ENCODE results near the gene GRM7. TPM values are rescaled to one million over a fixed set of nuclear protein-coding genes. Genes with fewer than 3 reads are reported as not detected.

GRM7 gene
- total RNA-seq, 2 donors from 2014 or later: 0.96 to 1.5 TPM

DNA sequence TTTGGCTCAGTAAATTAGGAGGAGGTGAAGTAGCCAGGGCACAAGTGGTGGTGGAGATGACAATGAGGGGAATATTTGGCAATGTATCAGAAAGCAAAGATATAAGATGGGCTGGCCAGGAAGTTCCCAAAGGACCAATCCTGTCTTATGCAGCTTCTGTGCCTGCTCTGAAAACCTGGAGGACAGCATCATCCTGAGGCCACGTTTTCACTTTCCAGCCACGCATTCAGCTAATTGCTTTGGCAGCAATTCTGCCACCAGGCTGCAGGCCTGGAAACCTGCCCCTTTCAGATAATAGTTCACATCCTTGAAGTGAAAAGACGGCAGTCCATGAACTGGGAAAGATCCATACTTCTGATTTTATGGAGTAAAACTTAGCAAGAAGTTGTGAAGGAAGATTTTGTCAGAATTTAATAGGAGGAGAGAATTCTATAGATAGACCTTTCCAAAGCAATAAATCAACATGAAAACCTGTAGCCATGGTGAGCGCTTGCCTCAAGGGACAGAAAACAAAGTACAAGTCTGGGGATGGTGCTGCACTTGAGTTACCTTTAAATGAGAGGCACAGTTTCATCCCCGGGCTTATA, 682.5 kb downstream of the GRM7 start:
- H3K9me3 ChIP-seq: no peaks in the 10 kb centered on the region
- no peak for TF ChIP-seq POLR2AphosphoS5 (IDR thresholded peaks at IDR 0.05)
- TF ChIP-seq, protein P1, sequence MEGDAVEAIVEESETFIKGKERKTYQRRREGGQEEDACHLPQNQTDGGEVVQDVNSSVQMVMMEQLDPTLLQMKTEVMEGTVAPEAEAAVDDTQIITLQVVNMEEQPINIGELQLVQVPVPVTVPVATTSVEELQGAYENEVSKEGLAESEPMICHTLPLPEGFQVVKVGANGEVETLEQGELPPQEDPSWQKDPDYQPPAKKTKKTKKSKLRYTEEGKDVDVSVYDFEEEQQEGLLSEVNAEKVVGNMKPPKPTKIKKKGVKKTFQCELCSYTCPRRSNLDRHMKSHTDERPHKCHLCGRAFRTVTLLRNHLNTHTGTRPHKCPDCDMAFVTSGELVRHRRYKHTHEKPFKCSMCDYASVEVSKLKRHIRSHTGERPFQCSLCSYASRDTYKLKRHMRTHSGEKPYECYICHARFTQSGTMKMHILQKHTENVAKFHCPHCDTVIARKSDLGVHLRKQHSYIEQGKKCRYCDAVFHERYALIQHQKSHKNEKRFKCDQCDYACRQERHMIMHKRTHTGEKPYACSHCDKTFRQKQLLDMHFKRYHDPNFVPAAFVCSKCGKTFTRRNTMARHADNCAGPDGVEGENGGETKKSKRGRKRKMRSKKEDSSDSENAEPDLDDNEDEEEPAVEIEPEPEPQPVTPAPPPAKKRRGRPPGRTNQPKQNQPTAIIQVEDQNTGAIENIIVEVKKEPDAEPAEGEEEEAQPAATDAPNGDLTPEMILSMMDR (IDR thresholded peaks at IDR 0.05): peak in 1 of 4 experiments; percentile 5
- no peaks in the 10 kb centered on the region for H3K4me1 ChIP-seq (replicated peaks)
- no peaks in the 10 kb centered on the region for H3K36me3 ChIP-seq
- DNase-seq (ENCODE audit: low spot score): no peak
- no peaks in the 10 kb centered on the region for H3K27me3 ChIP-seq (replicated peaks; ENCODE audit: insufficient read depth)
- WGBS: 22% methylated on average over 5 of the region's 5 CpGs
- H3K27ac ChIP-seq: no peak overlapping the region
- intact Hi-C loops (cut with DNase I): no loop called here
- no peak overlapping the region for H3K4me3 ChIP-seq

DNA sequence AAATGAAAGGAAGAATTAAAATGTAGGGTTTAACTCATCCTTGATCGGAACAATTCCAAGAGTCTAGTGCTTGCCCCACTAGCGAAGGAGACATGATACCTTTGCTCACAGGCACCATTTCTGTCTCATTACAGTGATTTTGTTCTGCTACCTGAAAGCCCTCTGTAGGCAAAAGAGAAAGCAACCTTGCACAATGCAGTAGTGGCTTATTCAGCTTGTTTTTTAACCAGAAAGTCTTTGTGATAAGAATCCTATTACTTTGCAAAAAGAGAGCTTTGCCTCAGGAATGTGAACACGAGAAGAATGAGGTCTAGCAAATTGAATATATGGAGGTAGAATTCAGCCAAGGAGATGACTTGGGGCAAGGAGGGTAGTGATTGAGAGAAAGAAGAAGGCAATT, 684.4 kb downstream of the GRM7 start:
- Histone ChIP-seq H3K27me3 (replicated peaks; ENCODE audit: insufficient read depth) (no peaks in the 10 kb centered on the region), H3K36me3 (no peaks in the 10 kb centered on the region), H3K9me3 (no peaks in the 10 kb centered on the region), H3K27ac (no peak overlapping the region), H3K4me1 (replicated peaks) (no peaks in the 10 kb centered on the region), H3K4me3 (no peak overlapping the region)
- 83% methylated on average over 3 of the region's 3 CpGs for WGBS
- TF ChIP-seq POLR2AphosphoS5 (IDR thresholded peaks at IDR 0.05): no peak
- DNase-seq (ENCODE audit: low spot score): no peak
- intact Hi-C loops (cut with DNase I): no loop called here

DNA sequence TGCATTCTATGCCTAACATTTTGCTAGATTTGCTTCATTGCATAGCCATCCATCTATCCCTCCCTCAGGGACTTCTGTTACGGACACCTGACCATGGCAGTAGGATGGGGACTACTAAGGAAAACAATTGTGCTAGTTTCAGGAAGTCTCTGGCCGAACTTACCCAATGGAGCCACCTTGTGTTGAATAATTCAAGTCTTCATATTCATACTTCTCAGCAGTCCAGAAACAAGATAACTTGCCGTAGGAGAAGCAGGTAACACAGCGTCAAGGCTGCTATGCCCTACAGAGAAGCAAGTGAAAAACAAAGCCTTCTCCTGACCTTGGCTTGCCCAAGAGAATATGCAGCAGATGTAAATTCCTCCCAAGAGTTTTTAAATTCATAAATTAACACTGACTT, 685.3 kb downstream of the GRM7 start:
- H3K4me3 ChIP-seq: no peak overlapping the region
- intact Hi-C loops (cut with DNase I): no loop called here
- 77% methylated on average over 4 of the region's 4 CpGs for WGBS

DNA sequence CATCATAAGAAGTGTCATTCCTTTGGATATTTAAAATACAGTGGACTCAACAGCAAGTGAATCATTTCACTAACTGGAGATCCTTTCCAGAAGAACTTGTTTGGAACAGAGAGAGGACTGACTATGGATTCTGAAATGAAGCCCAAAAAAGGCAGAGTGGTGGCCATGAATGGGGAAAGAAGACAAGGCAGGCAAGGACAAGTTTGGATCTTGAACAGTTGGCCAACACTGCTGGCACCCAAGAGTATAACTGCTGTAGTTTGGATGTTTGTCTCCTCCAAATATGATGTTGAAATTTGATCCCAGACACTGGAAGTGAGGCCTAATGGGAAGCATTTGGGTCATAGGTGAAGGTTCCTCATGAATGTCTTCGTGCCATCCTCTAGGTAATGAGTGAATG, 686.9 kb downstream of the GRM7 start:
- TF ChIP-seq POLR2AphosphoS5 (IDR thresholded peaks at IDR 0.05) (no peak), POLR2A (IDR thresholded peaks at IDR 0.05) (no peak)
- TF ChIP-seq, protein P1 (IDR thresholded peaks at IDR 0.05): no peak

More for the DNA sequence above, 685.3 kb downstream of the GRM7 start:
- no peak for DNase-seq (ENCODE audit: low spot score)
- Histone ChIP-seq H3K4me1 (replicated peaks) (no peaks in the 10 kb centered on the region), H3K27ac (no peak overlapping the region), H3K9me3 (no peaks in the 10 kb centered on the region), H3K27me3 (replicated peaks; ENCODE audit: insufficient read depth) (no peaks in the 10 kb centered on the region), H3K36me3 (no peaks in the 10 kb centered on the region)
- no peak for TF ChIP-seq POLR2AphosphoS5 (IDR thresholded peaks at IDR 0.05)
- no peak for TF ChIP-seq POLR2A (IDR thresholded peaks at IDR 0.05)
- TF ChIP-seq, protein P1 (IDR thresholded peaks at IDR 0.05): peak in 1 of 4 experiments; percentile 30

DNA sequence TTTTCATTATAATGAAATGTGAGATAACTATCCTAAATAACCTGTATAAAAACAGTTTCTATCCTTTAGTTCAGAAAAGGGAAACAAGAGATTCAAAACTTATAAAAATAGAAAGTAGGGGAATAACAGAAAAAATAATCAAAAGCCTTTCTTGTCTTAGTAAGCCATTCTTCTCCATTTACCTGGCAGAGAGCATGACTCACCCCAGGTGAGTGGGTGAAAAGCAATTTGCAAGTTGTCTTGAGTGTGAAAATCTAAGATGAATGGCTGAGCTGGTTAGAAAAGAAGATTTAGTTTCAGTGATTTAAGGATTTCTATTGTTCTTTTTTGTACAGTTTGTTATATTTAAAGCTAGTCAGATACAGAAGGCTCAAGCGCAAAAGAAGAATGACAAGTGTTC, 702.0 kb downstream of the GRM7 start:
- TF ChIP-seq, protein P1 (IDR thresholded peaks at IDR 0.05): no peak
- TF ChIP-seq POLR2AphosphoS5 (IDR thresholded peaks at IDR 0.05): no peak
- TF ChIP-seq POLR2A (IDR thresholded peaks at IDR 0.05): no peak
- Histone ChIP-seq H3K27ac (no peak overlapping the region), H3K4me1 (replicated peaks) (no peaks in the 10 kb centered on the region), H3K36me3 (no peaks in the 10 kb centered on the region), H3K9me3 (no peaks in the 10 kb centered on the region), H3K4me3 (no peak overlapping the region), H3K27me3 (replicated peaks; ENCODE audit: insufficient read depth) (no peaks in the 10 kb centered on the region)
- DNase-seq (ENCODE audit: low spot score): no peak
- 0% methylated on average over 1 of the region's 1 CpG for WGBS
- intact Hi-C loops (cut with DNase I): no loop called here

More for the DNA sequence above, 686.9 kb downstream of the GRM7 start:
- Histone ChIP-seq H3K4me1 (replicated peaks) (no peaks in the 10 kb centered on the region), H3K9me3 (no peaks in the 10 kb centered on the region), H3K27ac (no peak overlapping the region), H3K36me3 (no peaks in the 10 kb centered on the region), H3K4me3 (no peak overlapping the region), H3K27me3 (replicated peaks; ENCODE audit: insufficient read depth) (no peaks in the 10 kb centered on the region)
- 85% methylated on average over 1 of the region's 1 CpG for WGBS
- intact Hi-C loops (cut with DNase I): no loop called here
- no peak for DNase-seq (ENCODE audit: low spot score)
